ENCODE measurements around the gene PTGS1. TPM values are rescaled to one million over a fixed set of nuclear protein-coding genes. Genes with fewer than 3 reads are reported as not detected.
A peak's percentile ranks its signal among the peaks of the same experiment; 100 is the strongest.

Gene PTGS1
- total and polyA plus RNA-seq, 7 donors, result 0.56 to 5.6 (median 1.5) TPM

- DNase-seq (peak in 1 of 2 donors; percentile 51), ATAC-seq (peak; percentile 72 to 87 (median 79))
- Histone ChIP-seq H3K27ac (no peak overlapping the region), H3K36me3 (ENCODE audit: insufficient read depth in 1 of 2, low read depth in 1 of 2) (no peaks in the 10 kb centered on the region), H3K9me3 (peaks cover 4% of the 10 kb centered on the region), H3K4me3 (no peak overlapping the region), H3K4me1 (peaks cover 7% of the 10 kb centered on the region), H3K27me3 (ENCODE audit: insufficient read depth in 3 of 3, low read length in 2 of 3) (peaks cover 0 to 10% (median 0%) of the 10 kb centered on the region in 3 donors)
- 72 to 79% (median 78%) methylated on average over 7 of the region's 7 CpGs for WGBS, 3 donors
- no peak for TF ChIP-seq CTCF (IDR thresholded peaks at IDR 0.05)
- intact Hi-C loops (cut with DNase I), result no loop called here
Measured at GRCh38 chr9:122383992-122384461, 13.2 kb downstream of the PTGS1 start.

- Histone ChIP-seq H3K9me3 (no peaks in the 10 kb centered on the region), H3K36me3 (ENCODE audit: insufficient read depth in 1 of 2, low read depth in 1 of 2) (no peaks in the 10 kb centered on the region), H3K4me1 (peaks cover 7% of the 10 kb centered on the region), H3K4me3 (no peak overlapping the region), H3K27ac (no peak overlapping the region), H3K27me3 (ENCODE audit: insufficient read depth in 3 of 3, low read length in 2 of 3) (peaks cover 0 to 10% (median 0%) of the 10 kb centered on the region in 3 donors)
- ATAC-seq (peak in 1 of 4 donors; percentile 48), DNase-seq (no peak)
- TF ChIP-seq CTCF (IDR thresholded peaks at IDR 0.05), result no peak
- intact Hi-C loops (cut with DNase I), result no loop called here
- 49 to 67% (median 50%) methylated on average over 8 of the region's 8 CpGs for WGBS, 3 donors
Measured at GRCh38 chr9:122386311-122386872, 15.6 kb downstream of the PTGS1 start.

- peaks cover 0 to 10% (median 0%) of the 10 kb centered on the region in 3 donors for H3K27me3 ChIP-seq (ENCODE audit: insufficient read depth in 3 of 3, low read length in 2 of 3)
- intact Hi-C loops (cut with DNase I), result no loop called here
- H3K4me3 ChIP-seq, result no peak overlapping the region
- DNase-seq (no peak), ATAC-seq (no peak)
- H3K9me3 ChIP-seq, result no peaks in the 10 kb centered on the region
- peaks cover 7% of the 10 kb centered on the region for H3K4me1 ChIP-seq
- TF ChIP-seq CTCF (IDR thresholded peaks at IDR 0.05), result no peak
- H3K36me3 ChIP-seq (ENCODE audit: insufficient read depth in 1 of 2, low read depth in 1 of 2), result no peaks in the 10 kb centered on the region
- H3K27ac ChIP-seq, result no peak overlapping the region
- WGBS, 3 donors, result 88 to 90% (median 89%) methylated on average over 3 of the region's 3 CpGs
Measured at GRCh38 chr9:122387536-122387935, 16.7 kb downstream of the PTGS1 start.

GRCh38 chr9:122389195-122389594, 18.4 kb downstream of the PTGS1 start:
- no peak for ATAC-seq
- peaks cover 2% of the 10 kb centered on the region for H3K4me1 ChIP-seq
- no peak overlapping the region for H3K4me3 ChIP-seq
- no peak for TF ChIP-seq CTCF (IDR thresholded peaks at IDR 0.05)
- intact Hi-C loops (cut with DNase I), result no loop called here
- H3K36me3 ChIP-seq (ENCODE audit: insufficient read depth in 1 of 2, low read depth in 1 of 2), result no peaks in the 10 kb centered on the region
- no peaks in the 10 kb centered on the region for H3K9me3 ChIP-seq
- H3K27ac ChIP-seq, result no peak overlapping the region
- DNase-seq, result no peak
- 90 to 95% (median 93%) methylated on average over 5 of the region's 5 CpGs for WGBS, 3 donors
- H3K27me3 ChIP-seq (ENCODE audit: insufficient read depth in 3 of 3, low read length in 2 of 3), result peaks cover 0 to 10% (median 0%) of the 10 kb centered on the region in 3 donors
